NCI-H2227 treated with DMSO at 0.1 percent for 48 hours (cell line): ENCODE results near the gene KCNK7.

Experiments
- DNase-seq: peaks from one replicate; lab custom pipeline; 2025; lab: John Stamatoyannopoulos, UW

Gene KCNK7

DNA sequence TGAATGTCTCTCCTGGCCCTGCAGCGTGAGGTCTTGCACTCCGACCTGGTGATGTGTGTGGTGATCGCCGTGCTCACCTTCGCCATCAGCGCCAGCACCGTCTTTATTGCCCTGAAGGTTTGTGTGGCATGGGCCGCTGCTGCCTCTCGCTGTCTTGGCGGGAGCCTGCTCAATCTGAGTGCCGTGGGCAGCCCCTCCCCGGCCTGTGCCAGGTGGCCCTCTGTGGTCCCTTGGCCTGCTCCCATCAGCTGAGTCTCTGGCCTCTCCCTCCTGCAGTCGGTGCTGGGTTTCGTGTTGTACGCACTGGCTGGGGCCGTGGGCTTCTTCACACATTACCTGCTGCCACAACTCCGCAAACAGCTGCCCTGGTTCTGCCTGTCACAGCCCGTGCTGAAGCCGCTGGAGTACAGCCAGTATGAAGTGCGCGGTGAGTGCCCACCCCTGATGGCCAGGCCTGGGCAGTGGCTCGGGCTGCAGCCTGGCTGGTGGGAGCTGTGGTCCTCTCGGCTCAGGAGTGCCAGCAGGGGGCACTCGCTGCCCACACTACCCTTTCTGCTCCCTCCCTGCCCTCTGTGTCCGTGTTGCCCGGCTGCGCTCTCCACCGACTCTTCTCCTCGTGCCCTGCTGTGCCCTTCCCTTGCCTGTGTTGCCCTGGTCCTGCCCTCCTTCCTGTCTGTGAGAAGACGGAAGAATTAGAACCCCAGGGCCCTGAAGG lies 30.2 kb upstream of the KCNK7 start:
- no peak for DNase-seq

DNA sequence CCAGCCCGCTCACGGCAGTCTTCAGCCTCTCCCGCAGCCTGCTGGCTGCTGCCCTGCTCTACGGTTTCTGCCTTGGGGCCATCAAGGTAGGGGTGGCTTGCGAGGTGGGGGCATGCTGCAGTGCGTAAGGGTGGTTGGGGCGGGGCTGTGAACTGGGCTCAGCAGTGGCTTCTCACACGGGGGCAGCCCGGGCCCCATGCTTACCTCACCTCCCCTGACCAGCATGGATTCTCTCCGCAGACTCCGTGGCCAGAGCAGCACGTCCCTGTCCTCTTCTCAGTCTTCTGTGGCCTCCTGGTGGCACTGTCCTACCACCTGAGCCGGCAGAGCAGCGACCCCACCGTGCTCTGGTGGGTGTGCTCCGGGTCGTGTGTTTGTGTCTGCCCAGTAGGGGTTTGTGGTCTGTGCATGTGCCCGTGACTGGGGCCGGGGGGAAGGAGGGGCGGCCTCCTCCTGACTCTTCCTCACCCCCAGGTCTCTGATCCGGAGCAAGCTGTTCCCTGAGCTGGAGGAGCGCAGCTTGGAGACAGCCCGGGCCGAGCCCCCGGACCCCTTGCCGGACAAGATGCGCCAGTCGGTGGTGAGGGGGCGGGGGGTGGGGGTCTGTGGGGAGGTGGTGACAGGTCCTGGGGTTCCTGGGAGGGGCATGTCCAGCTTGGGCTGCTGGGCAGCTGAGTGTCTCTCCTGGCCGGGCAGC lies 29.5 kb upstream of the KCNK7 start:
- DNase-seq, result no peak

DNA sequence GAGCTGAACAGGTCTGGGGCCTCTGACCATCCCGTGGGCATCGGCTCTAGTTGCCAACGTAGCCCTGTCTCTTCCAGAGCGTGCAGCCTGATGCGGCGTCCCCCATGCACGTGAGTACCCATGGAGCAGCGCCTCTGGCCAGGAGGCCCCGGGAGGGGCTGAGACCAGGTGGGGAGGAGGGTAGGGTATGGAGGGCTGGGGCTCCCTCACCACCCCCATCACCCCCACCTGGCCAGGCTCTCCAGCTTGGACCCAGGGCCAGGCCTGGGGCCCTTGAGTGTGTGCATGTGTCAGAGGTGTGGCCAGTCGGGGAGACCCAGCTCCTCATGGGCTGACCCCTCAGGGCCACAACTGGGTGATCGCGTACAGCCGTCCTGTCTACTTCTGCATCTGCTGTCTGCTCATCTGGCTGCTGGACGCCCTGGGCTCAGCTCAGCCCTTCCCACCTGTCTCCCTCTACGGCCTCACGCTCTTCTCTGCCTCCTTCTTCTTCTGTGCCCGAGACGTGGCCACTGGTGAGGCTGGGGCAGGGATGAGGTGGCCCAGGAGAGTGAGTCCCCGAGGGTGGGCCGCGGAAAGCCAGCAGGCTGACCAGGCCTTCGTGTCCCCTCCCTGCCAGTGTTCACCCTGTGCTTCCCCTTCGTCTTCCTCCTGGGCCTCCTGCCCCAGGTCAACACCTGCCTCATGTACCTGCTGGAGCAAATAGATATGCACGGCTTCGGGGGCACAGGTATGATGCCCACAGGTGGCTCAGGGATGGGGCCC lies 28.4 kb upstream of the KCNK7 start:
- DNase-seq, result no peak

DNA sequence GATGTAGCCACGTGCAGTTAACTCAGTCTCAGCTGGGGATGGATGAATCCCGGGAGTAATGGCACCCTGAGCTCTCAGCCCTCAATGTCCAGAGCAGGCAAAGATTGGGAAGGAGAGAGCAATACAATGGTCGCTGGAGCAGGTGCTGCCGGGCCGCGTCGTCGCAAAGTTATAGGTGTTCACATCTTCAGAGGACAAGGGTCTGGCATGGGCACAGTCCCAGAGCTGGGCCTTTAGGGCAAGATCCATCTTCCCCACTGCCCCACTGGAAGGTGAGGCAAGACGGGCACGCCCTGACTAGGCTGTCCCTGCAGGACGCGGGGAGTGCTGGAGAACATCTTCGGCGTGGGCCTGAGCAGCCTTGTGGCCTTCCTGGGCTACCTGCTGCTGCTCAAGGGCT lies 27.6 kb upstream of the KCNK7 start:
- DNase-seq, result no peak

DNA sequence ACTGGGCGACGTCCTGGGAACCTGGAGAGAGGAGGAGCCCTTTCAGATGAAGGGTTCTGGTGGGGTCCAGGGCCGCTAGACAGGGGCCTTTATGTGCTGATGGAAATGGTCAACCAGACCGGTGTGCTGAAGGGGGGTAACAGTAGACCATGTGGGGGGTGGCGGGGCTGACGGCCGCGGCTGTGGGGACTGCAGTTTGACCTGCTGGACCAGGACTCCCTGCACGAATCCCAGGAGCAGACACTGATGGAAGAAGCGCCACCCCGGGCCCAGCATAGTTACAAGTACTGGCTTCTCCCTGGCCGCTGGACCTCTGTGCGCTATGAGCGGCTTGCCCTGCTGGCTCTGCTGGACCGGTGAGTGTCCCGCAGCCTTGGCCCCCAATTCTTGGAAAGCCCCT lies 26.4 kb upstream of the KCNK7 start:
- no peak for DNase-seq

DNA sequence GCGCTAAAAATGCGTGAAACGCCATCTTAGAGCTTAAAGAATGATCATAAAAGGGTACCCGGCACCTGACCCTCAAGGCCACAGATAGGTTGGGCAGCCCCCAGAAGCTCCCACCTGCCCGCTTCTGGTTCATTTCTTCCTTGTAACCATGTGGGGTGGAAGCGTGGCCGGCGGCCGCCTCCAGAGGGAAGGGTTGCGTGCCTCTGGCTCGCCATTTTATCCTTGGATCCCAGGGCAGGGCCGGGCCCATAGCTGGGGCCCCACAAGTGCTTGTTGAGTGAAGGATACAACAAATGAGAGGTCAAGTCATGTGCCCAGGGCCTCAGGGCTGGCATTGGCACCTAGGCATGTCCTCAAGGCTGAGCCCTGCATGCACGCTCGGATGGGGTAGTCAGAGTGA lies 25.9 kb upstream of the KCNK7 start:
- no peak for DNase-seq

DNA sequence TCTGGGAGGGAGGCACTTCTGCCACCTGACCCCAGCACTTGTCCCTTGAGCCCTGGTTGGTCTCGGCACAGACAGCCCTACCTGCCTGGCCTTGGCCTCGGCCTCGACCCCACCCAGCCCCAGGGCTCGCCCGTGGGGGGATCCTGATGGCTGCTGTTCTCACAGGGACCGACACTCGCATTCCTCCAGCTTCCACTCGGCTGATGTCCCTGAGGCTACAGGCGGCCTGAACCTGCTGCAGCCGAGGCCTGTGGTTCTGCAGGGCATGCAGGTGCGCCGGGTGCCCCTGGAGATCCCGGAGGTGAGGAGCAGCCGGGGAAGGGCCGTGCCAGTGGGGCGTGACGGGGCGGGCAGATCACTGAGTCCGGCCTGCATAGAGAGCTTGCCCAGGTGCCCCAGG lies 25.1 kb upstream of the KCNK7 start:
- DNase-seq, result no peak

DNA sequence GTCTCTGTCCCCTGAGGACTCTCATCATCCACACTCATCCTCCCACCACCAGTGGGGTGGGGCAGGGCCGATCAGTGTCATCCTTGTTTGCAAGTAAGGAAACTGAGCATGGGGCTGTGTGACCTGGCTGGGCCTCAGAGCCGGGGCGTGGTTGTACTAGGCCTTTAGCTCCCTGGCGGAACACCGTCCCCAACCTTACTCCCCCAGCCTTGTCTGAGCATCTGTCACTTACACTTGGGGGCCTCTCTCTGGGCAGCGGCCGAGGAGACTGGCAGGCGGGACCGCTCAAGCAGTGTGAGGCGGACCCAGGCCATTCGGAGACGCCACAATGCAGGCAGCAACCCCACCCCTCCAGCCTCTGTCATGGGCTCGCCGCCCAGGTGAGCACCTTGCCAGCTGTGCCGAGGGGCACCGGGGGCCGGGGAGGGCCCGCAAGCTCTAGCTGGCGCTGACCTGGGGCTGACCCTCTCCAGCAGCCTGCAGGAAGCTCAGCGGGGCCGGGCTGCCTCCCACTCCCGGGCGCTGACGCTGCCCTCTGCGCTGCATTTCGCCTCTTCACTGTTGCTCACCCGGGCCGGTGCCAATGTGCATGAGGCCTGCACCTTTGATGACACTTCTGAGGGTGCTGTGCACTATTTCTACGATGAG lies 23.8 kb upstream of the KCNK7 start:
- DNase-seq, result no peak

DNA sequence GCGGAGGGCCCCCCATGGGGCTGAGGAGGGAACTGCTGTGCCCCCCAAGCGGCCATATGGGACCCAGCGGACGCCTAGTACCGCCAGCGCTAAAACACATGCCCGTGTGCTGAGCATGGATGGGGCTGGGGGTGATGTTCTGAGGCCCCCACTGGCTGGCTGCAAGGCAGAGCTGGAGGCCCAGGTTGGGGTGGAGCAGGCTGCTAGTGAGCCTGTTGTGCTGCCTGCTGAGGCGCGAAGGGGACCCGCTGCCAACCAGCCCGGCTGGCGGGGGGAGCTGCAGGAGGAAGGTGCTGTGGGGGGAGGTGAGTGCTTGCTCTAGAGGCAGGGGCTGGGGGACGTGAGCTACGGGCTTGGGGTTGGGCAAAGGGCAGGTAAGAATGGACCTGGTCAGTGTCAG lies 23.2 kb upstream of the KCNK7 start:
- no peak for DNase-seq

DNA sequence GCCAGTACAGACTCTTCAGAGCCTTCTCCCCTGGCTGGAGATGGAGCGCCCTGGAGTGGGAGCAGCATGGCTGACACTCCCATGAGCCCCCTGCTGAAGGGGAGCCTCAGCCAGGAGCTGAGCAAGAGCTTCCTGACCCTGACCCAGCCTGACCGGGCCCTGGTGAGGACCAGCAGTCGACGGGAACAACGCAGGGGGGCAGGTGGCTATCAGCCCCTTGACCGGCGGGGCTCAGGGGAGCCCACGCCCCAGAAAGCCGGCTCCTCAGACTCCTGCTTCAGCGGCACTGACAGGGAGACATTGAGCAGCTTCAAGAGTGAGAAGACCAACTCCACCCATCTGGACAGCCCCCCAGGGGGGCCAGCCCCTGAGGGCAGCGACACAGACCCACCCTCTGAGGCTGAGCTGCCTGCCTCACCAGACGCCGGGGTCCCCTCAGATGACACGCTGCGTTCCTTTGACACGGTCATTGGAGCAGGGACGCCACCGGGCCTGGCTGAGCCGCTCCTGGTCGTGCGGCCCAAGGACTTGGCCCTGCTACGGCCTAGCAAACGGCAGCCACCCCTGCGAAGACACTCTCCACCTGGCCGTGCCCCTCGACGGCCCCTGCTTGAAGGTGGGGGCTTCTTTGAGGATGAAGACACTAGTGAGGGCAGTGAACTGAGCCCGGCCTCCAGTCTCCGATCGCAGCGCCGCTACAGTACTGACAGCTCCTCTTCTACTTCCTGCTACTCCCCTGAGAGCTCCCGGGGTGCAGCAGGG lies 22.6 kb upstream of the KCNK7 start:
- DNase-seq, result no peak

DNA sequence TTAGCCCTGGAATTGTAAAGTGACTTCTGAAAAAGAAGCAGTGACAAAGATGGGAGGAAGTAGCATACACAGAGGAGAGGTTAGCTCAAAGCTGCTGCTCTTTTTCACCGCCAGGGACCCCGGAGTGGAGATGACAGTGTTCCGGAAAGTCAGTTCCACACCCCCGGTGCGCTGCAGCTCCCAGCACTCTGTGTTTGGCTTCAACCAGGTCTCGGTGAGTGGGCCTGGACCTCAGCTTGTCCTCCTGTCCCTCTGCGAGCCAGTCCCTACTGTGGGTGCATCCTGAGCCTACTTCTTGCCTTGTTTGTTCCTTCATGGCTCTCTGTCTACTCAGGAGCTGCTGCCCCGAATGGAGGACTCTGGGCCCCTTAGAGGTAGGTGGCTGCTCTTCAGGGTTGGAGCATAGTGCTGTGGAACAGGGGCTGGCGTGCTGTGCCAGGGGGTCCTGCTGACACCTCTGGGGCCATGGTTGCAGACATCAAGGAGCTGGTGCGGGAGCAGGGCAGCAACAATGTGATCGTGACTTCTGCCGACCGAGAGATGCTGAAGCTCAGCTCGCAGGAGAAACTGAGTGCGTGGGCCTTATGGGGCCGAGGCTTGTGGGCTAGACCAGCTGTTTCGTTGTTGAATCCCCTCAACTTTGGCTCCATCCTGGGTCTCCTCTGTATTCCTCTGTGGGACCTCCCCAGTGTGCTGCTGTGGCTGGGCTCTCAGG lies 21.7 kb upstream of the KCNK7 start:
- no peak for DNase-seq

DNA sequence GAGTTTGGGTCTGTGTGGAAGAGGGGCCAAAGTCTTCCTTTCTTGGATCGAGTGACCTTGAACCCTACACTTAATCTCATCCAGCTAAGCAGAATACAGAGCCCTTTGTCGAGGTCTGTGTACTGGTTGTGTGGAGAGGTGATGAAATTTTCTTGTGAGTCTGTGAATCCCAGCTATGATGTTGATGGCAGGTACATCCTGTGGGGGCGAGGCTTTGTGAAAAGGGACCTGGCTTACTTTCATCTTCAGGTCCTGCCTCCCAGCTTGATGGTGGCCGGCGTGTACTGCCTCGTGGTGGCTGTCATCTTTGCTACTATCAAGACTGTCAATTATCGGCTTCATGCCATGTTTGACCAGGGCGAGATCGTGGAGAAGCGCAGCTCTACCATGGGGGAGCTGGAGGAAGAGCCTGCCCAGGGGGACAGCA lies 21.0 kb upstream of the KCNK7 start:
- DNase-seq, result no peak

DNA sequence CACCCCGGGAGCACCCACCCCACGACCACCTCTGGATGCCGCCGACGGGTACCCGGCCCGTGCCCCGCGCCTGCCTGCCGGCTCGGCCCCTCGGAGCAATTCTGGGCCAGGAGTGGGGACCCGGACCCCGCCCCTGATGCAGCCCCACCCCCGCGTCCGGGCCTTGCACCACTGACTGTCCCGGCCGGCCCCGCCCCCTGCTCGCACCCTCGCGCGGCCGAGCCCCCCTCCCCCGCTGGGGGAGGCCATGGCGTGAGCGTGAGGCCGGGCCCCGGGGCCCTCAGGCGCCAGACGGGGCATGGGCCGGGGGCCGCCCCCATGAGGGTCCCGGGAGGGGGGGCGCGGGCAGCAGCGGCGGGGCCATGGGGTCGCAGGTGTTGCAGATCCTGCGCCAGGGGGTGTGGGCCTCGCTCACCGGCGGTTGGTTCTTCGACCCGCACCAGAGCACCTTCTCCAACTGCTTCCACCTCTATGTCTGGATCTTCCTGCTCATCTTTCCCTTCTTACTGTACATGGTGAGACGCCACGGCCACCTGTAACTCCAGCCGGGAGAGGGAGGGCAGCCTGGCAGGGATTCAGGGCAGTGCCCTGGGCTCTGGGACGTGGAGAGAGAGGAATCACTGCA lies 20.5 kb upstream of the KCNK7 start:
- no peak for DNase-seq

DNA sequence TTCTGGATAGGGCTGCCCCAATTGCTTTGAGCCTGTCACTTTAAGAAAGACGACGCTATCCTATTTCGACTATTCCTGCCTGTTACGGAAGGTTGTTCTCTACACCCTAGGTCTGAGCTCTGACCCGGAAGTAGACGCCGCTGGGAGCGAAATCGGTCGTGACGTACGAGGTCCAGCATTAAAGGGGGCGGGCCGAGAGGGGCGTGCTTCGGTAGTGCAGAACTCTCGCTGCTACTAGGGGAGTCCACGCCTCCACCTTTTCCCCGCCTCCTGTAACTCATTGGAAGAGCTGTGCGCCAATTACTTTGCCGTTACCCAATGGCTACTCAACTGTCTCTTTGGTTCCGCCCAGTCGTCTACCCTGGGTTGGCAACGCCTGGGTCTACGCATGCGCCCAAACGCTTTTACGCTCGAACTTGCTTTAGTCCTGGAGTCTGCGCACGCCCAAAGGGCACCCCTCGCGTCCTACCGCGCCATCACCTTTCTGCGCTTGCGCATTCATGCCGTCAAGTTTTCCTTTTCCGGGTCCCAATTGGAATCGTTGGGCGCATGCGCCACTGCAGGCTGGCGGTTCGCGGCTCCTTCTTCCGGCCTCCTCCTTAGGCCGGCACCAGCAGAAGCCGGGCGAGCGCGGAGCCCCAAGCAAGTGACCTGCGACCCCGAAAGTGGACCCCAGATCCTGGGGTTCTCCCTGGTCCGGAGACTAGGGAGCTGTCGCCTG lies 19.8 kb upstream of the KCNK7 start, which contains the start of gene PCNX3:
PCNX3 (plus strand) TSS at position 548 of the 721 bp plus-strand sequence. CDS start 536 bp downstream, outside the sequence.
- peak; percentile 100 for DNase-seq

DNA sequence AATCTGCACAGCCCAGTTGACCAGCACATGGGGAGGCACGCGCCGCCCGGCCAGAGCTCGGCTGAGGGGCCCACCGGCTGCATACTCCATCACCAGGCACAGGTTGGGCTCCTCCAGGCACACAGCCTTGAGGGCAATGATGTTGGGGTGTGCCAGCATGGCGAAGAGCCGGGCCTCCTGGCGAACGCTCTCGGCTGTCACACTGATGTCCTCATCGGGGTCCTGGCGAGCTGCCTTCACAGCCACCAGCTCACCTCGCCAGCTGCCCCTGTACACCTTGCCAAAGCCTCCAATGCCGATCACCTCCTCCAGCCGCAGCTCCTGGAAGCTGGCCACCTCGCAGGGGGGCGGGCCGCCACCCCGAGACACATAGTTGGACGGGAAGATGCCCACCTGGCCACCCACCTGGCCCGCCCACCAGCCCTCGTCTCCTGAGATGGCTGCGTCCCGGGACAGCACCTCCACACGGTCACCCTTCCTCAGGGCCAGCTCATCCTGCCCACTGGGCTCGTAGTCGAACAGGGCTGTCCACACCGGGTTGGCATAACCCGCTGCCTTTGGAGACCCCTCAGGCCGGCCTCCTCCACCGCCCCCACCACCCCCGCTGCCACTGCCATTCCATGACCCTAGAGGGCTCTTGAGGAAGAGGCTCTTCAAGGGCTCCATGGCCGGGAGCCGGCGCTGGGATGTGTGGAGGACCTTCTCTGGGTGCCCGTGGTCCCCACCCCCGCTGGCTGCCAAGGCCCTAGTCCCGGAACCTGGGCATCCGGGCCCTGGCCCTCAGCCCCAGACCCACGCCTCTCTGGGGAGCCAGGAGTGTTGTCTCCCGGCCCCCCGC lies 17.7 kb upstream of the KCNK7 start:
- no peak for DNase-seq

DNA sequence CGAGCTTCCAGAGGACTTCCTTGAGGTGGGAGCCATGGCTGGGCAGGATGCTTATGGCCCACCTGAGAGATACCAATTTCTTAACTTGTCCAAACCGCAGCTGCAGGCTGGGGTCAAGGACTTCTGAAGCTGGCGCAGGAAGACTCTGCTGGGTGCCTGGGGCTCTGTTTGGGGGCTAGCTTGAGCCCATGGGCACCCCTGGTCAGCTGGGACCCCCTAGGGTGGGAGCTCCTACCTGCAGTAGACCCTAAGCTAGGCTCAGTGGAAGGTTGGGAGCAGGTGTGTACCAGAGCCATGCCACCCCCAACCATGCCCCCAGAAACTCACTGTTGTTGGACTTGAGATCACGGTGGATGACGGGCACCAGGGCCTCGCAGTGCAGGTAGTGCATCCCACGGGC lies 17.1 kb upstream of the KCNK7 start:
- DNase-seq, result no peak

DNA sequence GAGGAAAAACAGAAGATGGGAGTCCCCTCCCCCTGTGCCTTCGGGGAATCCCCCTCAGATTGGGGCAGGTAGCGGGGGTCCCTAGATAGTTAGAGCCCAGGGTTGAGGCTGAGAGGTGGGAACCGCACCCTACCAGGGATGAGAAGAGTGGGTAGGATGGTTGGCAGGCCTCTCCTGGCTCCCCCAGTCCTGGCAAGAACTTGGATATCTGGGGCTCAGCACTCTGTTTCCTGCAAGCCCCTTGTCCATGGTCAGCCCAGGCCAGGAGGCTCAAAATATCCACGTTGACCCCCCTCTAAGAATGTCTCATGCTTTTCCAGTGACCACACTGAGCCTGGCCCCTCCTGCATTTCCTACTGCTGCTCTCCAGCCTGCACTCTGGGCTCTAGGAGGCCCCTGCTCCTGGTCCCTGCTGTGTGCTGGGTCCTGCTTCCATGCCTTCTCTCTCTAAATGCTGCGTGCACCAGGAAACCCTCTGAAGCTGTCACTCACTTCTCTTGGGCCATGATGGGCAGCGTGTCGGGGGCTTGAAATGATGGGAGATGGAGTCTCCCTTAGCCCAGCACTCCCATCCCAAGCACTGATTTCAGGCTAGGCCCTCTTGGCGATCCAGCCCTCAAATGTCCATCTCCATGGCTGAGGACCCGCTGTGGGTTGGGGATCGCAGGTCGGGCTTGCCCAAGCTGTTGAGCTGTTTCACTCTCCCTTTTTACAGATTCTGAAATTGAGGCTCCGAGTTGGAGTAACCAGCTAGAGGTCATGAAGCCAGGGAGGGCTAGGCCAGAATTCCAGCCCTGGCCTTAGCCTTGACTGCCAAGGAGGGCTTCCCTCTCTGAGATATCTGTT lies 16.4 kb upstream of the KCNK7 start:
- no peak for DNase-seq
